ENCODE measurements around the gene MYADM. TPM values are rescaled to one million over a fixed set of nuclear protein-coding genes. Genes with fewer than 3 reads are reported as not detected.
A peak's percentile ranks its signal among the peaks of the same experiment; 100 is the strongest.

Gene MYADM
- total and polyA plus RNA-seq, 2 of the 13 experiments (the other 11 are each of a cell fraction or from before 2014, with no cell fraction given), result 19.9 to 38.1 TPM

DNA sequence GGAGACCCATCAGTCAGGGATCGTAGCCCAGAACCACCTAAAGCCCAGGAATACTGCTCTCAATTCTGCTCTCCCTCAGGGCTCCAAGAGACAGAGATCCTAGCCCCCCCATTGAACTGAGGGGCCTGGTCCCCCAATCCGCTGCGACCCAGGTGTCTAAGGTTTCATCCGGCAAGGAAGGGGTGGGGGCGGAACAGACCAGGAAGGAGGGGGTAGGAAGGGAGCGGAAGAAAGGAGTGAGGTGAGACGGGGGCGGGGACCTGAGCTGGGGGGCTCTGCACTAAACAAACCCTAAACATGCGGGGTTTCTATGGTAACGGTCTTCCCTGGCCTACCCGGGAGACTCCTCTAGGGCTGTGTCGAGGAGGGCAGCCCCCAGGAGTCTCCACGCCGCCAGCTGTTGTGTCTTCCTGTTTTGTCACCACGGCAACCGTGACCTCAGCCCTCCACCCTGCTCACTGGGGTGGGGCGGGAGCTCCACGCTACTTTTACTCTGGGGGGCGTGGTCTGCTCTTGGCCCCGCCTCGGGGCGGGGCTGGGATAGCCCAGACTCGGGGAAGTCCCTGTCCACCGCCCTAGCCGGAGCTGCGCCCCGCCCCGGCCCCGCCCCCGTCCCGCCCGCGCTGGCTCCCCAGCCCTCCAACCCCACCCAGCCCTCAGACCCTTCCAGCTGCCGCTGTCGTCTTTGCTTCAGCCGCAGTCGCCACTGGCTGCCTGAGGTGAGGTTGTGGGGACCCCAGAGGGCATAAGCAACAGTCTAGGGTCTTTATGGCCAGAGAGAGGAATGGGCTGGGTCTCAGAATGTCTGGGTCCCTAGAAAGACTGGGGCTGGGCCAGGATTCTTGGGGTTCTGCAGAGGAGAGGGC, at the start of gene MYADM (continued):
- TF ChIP-seq, protein P1, sequence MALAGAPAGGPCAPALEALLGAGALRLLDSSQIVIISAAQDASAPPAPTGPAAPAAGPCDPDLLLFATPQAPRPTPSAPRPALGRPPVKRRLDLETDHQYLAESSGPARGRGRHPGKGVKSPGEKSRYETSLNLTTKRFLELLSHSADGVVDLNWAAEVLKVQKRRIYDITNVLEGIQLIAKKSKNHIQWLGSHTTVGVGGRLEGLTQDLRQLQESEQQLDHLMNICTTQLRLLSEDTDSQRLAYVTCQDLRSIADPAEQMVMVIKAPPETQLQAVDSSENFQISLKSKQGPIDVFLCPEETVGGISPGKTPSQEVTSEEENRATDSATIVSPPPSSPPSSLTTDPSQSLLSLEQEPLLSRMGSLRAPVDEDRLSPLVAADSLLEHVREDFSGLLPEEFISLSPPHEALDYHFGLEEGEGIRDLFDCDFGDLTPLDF (CRISPR knock-in tag; IDR thresholded peaks at IDR 0.05), result no peak
- TF ChIP-seq MIER2 (CRISPR knock-in tag; IDR thresholded peaks at IDR 0.05), result no peak
- TF ChIP-seq AKAP8 (CRISPR knock-in tag; IDR thresholded peaks at IDR 0.05), result no peak
- no peak for TF ChIP-seq ZNF644 (CRISPR knock-in tag; IDR thresholded peaks at IDR 0.05; ENCODE audit: low read depth)
- peak; percentile 57 for TF ChIP-seq ZBTB38 (CRISPR knock-in tag; IDR thresholded peaks at IDR 0.05)
- no peak for TF ChIP-seq NFKB2 (CRISPR knock-in tag; IDR thresholded peaks at IDR 0.05; ENCODE audit: borderline replicate concordance)
- TF ChIP-seq ZBTB21 (CRISPR knock-in tag; IDR thresholded peaks at IDR 0.05), result peak; percentile 54; the same call in 1 of the 2 replicates
- TF ChIP-seq FOXM1 (CRISPR knock-in tag; IDR thresholded peaks at IDR 0.05), result no peak
- TF ChIP-seq, protein P2, sequence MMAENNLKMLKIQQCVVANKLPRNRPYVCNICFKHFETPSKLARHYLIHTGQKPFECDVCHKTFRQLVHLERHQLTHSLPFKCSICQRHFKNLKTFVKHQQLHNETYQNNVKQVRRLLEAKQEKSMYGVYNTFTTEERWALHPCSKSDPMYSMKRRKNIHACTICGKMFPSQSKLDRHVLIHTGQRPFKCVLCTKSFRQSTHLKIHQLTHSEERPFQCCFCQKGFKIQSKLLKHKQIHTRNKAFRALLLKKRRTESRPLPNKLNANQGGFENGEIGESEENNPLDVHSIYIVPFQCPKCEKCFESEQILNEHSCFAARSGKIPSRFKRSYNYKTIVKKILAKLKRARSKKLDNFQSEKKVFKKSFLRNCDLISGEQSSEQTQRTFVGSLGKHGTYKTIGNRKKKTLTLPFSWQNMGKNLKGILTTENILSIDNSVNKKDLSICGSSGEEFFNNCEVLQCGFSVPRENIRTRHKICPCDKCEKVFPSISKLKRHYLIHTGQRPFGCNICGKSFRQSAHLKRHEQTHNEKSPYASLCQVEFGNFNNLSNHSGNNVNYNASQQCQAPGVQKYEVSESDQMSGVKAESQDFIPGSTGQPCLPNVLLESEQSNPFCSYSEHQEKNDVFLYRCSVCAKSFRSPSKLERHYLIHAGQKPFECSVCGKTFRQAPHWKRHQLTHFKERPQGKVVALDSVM (CRISPR knock-in tag; IDR thresholded peaks at IDR 0.05), result no peak; the same call in 1 of the 2 replicates
- TF ChIP-seq, protein P3, sequence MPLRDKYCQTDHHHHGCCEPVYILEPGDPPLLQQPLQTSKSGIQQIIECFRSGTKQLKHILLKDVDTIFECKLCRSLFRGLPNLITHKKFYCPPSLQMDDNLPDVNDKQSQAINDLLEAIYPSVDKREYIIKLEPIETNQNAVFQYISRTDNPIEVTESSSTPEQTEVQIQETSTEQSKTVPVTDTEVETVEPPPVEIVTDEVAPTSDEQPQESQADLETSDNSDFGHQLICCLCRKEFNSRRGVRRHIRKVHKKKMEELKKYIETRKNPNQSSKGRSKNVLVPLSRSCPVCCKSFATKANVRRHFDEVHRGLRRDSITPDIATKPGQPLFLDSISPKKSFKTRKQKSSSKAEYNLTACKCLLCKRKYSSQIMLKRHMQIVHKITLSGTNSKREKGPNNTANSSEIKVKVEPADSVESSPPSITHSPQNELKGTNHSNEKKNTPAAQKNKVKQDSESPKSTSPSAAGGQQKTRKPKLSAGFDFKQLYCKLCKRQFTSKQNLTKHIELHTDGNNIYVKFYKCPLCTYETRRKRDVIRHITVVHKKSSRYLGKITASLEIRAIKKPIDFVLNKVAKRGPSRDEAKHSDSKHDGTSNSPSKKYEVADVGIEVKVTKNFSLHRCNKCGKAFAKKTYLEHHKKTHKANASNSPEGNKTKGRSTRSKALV (CRISPR knock-in tag; IDR thresholded peaks at IDR 0.05), result no peak
- peak; percentile 49; the same call in 1 of the 2 replicates for TF ChIP-seq MIER3 (CRISPR knock-in tag; IDR thresholded peaks at IDR 0.05; ENCODE audit: borderline replicate concordance)
- TF ChIP-seq ZMYM3 (CRISPR knock-in tag; IDR thresholded peaks at IDR 0.05), result no peak
- peak; percentile 98 for TF ChIP-seq ZNF652 (CRISPR knock-in tag; IDR thresholded peaks at IDR 0.05; ENCODE audit: borderline replicate concordance, low read depth)
- TF ChIP-seq ZIK1 (CRISPR knock-in tag; IDR thresholded peaks at IDR 0.05; ENCODE audit: borderline replicate concordance, low read depth), result no peak
- peak; percentile 32; the same call in 1 of the 2 replicates for TF ChIP-seq SP2 (CRISPR knock-in tag; IDR thresholded peaks at IDR 0.05)
- peak; percentile 85; the same call in 1 of the 2 replicates for TF ChIP-seq KLF11 (CRISPR knock-in tag; IDR thresholded peaks at IDR 0.05)
- TF ChIP-seq, protein P4, sequence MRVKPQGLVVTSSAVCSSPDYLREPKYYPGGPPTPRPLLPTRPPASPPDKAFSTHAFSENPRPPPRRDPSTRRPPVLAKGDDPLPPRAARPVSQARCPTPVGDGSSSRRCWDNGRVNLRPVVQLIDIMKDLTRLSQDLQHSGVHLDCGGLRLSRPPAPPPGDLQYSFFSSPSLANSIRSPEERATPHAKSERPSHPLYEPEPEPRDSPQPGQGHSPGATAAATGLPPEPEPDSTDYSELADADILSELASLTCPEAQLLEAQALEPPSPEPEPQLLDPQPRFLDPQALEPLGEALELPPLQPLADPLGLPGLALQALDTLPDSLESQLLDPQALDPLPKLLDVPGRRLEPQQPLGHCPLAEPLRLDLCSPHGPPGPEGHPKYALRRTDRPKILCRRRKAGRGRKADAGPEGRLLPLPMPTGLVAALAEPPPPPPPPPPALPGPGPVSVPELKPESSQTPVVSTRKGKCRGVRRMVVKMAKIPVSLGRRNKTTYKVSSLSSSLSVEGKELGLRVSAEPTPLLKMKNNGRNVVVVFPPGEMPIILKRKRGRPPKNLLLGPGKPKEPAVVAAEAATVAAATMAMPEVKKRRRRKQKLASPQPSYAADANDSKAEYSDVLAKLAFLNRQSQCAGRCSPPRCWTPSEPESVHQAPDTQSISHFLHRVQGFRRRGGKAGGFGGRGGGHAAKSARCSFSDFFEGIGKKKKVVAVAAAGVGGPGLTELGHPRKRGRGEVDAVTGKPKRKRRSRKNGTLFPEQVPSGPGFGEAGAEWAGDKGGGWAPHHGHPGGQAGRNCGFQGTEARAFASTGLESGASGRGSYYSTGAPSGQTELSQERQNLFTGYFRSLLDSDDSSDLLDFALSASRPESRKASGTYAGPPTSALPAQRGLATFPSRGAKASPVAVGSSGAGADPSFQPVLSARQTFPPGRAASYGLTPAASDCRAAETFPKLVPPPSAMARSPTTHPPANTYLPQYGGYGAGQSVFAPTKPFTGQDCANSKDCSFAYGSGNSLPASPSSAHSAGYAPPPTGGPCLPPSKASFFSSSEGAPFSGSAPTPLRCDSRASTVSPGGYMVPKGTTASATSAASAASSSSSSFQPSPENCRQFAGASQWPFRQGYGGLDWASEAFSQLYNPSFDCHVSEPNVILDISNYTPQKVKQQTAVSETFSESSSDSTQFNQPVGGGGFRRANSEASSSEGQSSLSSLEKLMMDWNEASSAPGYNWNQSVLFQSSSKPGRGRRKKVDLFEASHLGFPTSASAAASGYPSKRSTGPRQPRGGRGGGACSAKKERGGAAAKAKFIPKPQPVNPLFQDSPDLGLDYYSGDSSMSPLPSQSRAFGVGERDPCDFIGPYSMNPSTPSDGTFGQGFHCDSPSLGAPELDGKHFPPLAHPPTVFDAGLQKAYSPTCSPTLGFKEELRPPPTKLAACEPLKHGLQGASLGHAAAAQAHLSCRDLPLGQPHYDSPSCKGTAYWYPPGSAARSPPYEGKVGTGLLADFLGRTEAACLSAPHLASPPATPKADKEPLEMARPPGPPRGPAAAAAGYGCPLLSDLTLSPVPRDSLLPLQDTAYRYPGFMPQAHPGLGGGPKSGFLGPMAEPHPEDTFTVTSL (CRISPR knock-in tag; IDR thresholded peaks at IDR 0.05; ENCODE audit: borderline replicate concordance), result 0 out of 2 replicates have a peak, but pooled peaks have one; percentile 41
- no peak for TF ChIP-seq ZFP37 (CRISPR knock-in tag; IDR thresholded peaks at IDR 0.05; ENCODE audit: borderline replicate concordance)

All from HepG2 (cell line).